IMR-90 (cell line): ENCODE results near the gene PGLYRP2. TPM values are rescaled to one million over a fixed set of nuclear protein-coding genes. Genes with fewer than 3 reads are reported as not detected.

ENCODE experiments used
- ATAC-seq: fragments of 200-7000 bp; cut with Tn5 transposase; 2 replicates; pipeline ENCODE4 v1.9.1; 2020; ENCODE audit warnings: low read depth, mild to moderate bottlenecking, moderate library complexity
- BruUV-seq: library from RNA; stranded (reverse); fragments of 400-500 nt; replicated peaks from 2 replicates; lab custom pipeline; 2021; lab: Mats Ljungman, UMichigan
- CTCF ChIA-PET: fragments of 300-600 bp; formaldehyde crosslinking; extraction: SDS; loops from one replicate; lab custom pipeline; 2021; ENCODE audit warnings: antibody characterized with exemption; lab: Yijun Ruan, JAX
- POLR2A ChIA-PET: fragments of 300-600 bp; sonication (Branson Sonifier 250); formaldehyde crosslinking; loops from one replicate; lab custom pipeline; 2022; ENCODE audit warnings: antibody characterized with exemption; ENCODE audit not compliant: unreplicated experiment; lab: Charles Lee
- DNase-seq: peaks from one replicate; pipeline ENCODE4 v3.0.0; 2013
- H2AFZ ChIP-seq: replicated peaks from 2 replicates; pipeline ENCODE3; 2013; ENCODE audit warnings: low read length, mild to moderate bottlenecking; ENCODE audit not compliant: poor library complexity
- H2AK5ac ChIP-seq: 2 replicates; pipeline ENCODE4 v1.6.1; 2013; ENCODE audit warnings: low read depth, low read length, inconsistent platforms
- H2AK9ac ChIP-seq: replicated peaks from 2 replicates; pipeline ENCODE3; 2013; ENCODE audit warnings: mild to moderate bottlenecking, low read depth, low read length, moderate library complexity; ENCODE audit not compliant: poor library complexity
- H2BK120ac ChIP-seq: 2 replicates; pipeline ENCODE4 v1.6.1; 2013; ENCODE audit warnings: low read depth, low read length, inconsistent platforms
- H2BK15ac ChIP-seq: 3 replicates; pipeline ENCODE4 v1.6.1; 2013; ENCODE audit warnings: low read depth, low read length, inconsistent platforms
- H2BK20ac ChIP-seq: 2 replicates; pipeline ENCODE4 v1.6.1; 2013; ENCODE audit warnings: low read depth, mild to moderate bottlenecking, inconsistent platforms, low read length, moderate library complexity
- H2BK5ac ChIP-seq: 2 replicates; pipeline ENCODE4 v1.6.1; 2013; ENCODE audit warnings: mild to moderate bottlenecking, low read depth, low read length, inconsistent platforms; ENCODE audit not compliant: poor library complexity, severe bottlenecking
- H3K14ac ChIP-seq: replicated peaks from 2 replicates; pipeline ENCODE4 v1.6.1; 2013; ENCODE audit warnings: low read depth, low read length, inconsistent platforms
- H3K18ac ChIP-seq: 2 replicates; pipeline ENCODE4 v1.6.1; 2013; ENCODE audit warnings: low read depth, low read length, control low read depth
- H3K23ac ChIP-seq: 2 replicates; pipeline ENCODE4 v1.6.1; 2013; ENCODE audit warnings: low read depth, low read length, inconsistent platforms
- H3K27ac ChIP-seq: 2 replicates; pipeline ENCODE4 v1.5.1; 2013; ENCODE audit warnings: mild to moderate bottlenecking, control low read depth, low read length; ENCODE audit not compliant: insufficient read depth
- H3K27me3 ChIP-seq: 2 replicates; pipeline ENCODE4 v1.6.1; 2013; ENCODE audit warnings: low read length; ENCODE audit not compliant: control insufficient read depth, insufficient read depth
- H3K36me3 ChIP-seq: 2 replicates; pipeline ENCODE4 v1.6.1; 2013; ENCODE audit warnings: low read length, mixed read lengths; ENCODE audit not compliant: control insufficient read depth, insufficient read depth
- H3K4ac ChIP-seq: 2 replicates; pipeline ENCODE4 v1.6.1; 2013; ENCODE audit warnings: low read depth, low read length, inconsistent platforms
- H3K4me1 ChIP-seq: 2 replicates; pipeline ENCODE4 v1.6.1; 2013; ENCODE audit warnings: low read length, mixed read lengths; ENCODE audit not compliant: control insufficient read depth, insufficient read depth
- H3K4me2 ChIP-seq: 2 replicates; pipeline ENCODE4 v1.6.1; 2013; ENCODE audit warnings: low read depth, mild to moderate bottlenecking, control low read depth, low read length, moderate library complexity
- H3K4me3 ChIP-seq: 2 replicates; pipeline ENCODE4 v1.5.1; 2013; ENCODE audit warnings: low read depth, mild to moderate bottlenecking, control low read depth, low read length, moderate library complexity; ENCODE audit not compliant: insufficient read depth
- H3K56ac ChIP-seq: 2 replicates; pipeline ENCODE4 v1.6.1; 2013; ENCODE audit warnings: low read length, inconsistent platforms; ENCODE audit not compliant: insufficient read depth; ENCODE audit errors: extremely low read depth
- H3K79me1 ChIP-seq, 2 experiments: 2 replicates each; pipeline ENCODE4 v1.6.1; 2013; ENCODE audit warnings: low read length in 2 of 2, inconsistent platforms in 1 of 2, low read depth in 1 of 2
- H3K9ac ChIP-seq: 2 replicates; pipeline ENCODE4 v1.6.1; 2013; ENCODE audit warnings: low read depth, low read length, control low read depth
- H3K9me1 ChIP-seq: 2 replicates; pipeline ENCODE4 v1.6.1; 2013; ENCODE audit warnings: low read length, inconsistent platforms; ENCODE audit not compliant: insufficient read depth
- H3K9me3 ChIP-seq: 2 replicates; pipeline ENCODE4 v1.6.1; 2013; ENCODE audit warnings: low read length; ENCODE audit not compliant: control insufficient read depth, insufficient read depth
- H4K20me1 ChIP-seq: 2 replicates; pipeline ENCODE4 v1.6.1; 2013; ENCODE audit warnings: low read length, inconsistent platforms; ENCODE audit not compliant: insufficient read depth
- H4K5ac ChIP-seq: 2 replicates; pipeline ENCODE4 v1.6.1; 2013; ENCODE audit warnings: mild to moderate bottlenecking, low read depth, low read length, control low read depth
- H4K8ac ChIP-seq, 2 experiments: 2 replicates each; pipeline ENCODE4 v1.6.1; 2013; ENCODE audit warnings: low read depth in 2 of 2, low read length in 2 of 2, control low read depth in 1 of 2, inconsistent platforms in 1 of 2
- H4K91ac ChIP-seq: 2 replicates; pipeline ENCODE4 v1.6.1; 2013; ENCODE audit warnings: low read depth, low read length, inconsistent platforms; ENCODE audit not compliant: insufficient read depth
- ELK1 ChIP-seq: fragments of 150-350 bp; IDR thresholded peaks from 2 replicates; pipeline ENCODE4 v1.6.1; 2016; ENCODE audit warnings: low read depth, mild to moderate bottlenecking, low read length, moderate library complexity, borderline replicate concordance
- FOS ChIP-seq: fragments of 150-350 bp; IDR thresholded peaks from 2 replicates; pipeline ENCODE4 v1.6.1; 2016; ENCODE audit warnings: low read depth, low read length
- SMC3 ChIP-seq: fragments of 150-350 bp; IDR thresholded peaks from 2 replicates; pipeline ENCODE4 v1.6.1; 2016; ENCODE audit warnings: low read depth, mild to moderate bottlenecking, antibody characterized with exemption, low read length, moderate library complexity
- WGBS, 2 experiments: methylation state at CpG; one replicate each; pipeline versions ENCODE4 v1.1.5 to v1.1.7; 2013; ENCODE audit warnings: missing lambda C conversion rate in 2 of 2; ENCODE audit not compliant: insufficient read length in 1 of 2; ENCODE audit errors: extremely low coverage in 2 of 2; 5-methylcytosine and 5-hydroxymethylcytosine counted together
- dilution Hi-C: fragments of 300-500 bp; cut with HindIII; formaldehyde crosslinking; loops from one replicate; pipeline ENCODE4 v1.14.3; 2018; ENCODE audit warnings: low sequenced_read_pairs; ENCODE audit not compliant: unreplicated experiment
- in situ Hi-C: fragments of 300-500 bp; cut with MboI; formaldehyde crosslinking; loops from 3 replicates; pipeline ENCODE4 v1.14.3; 2019; ENCODE audit warnings: low sequenced_read_pairs, inconsistent platforms, mixed read lengths
- intact Hi-C: fragments of 100-400 bp; cut with micrococcal nuclease; formaldehyde crosslinking; loops from 2 replicates; pipeline ENCODE4 v1.10.0; 2022
- polyA plus RNA-seq, 3 experiments: library from polyadenylated mRNA; depleted of rRNA; stranded (reverse); fragments of >200 nt; gene quantifications; 2 replicates each; pipeline ENCODE4 v1.2.3, GENCODE V29; 2012; ENCODE audit warnings: low replicate concordance in 1 of 3
- total RNA-seq: library from RNA; depleted of rRNA; stranded (reverse); fragments of >200 nt; gene quantifications from 2 replicates; pipeline ENCODE4 v1.2.3, GENCODE V29; 2012

Gene PGLYRP2
- total and polyA plus RNA-seq, 2 of the 4 experiments (the other 2 are of a cell fraction) = not detected

DNA sequence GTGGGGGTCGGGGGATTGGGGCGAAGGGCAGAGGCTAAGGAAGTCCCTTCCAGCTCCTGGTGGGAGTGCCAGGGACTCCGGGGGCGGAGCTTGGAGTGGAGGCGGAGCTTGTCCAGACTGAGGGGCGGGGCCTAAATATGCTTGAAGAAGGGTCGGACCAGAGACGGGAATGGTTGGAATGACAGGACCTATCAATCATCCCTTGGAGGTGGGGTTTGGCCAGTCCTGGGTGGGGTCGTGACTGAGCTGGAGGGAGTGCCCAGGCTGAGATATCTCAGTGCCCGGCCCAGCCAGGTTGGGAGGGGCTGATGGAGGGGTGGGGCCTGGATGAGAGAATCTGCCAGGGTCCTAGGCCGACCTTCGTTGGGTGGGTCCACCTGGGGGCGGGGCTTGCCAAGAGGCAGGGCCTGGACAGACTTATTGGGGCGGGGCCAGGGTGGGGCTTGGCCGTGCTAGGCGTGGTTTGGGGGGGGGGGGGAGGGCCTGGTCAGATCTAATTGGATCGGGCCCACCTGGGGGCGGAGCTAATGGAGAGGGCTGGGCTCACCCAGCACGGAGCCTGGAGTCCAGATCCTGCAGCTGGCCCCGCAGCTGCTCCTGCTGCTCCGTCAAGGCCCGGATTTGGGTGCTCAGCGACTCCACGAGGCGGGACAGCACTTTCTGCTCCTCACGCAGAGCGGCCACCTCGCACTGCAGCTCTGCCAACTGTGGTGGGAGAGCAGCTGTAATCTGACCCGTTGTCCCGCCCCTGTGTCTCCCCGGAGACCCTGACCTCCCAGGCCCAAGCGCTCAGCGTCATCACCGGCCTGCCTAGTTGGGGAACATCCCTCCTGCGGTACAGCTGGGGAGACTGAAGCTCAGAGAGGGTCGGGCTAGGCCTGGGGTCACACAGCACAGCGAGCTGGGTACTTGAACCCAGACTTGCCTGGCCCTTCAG is 26.9 kb downstream of the PGLYRP2 start:
- in situ Hi-C loops (no loop called here), dilution Hi-C loops (no loop called here), intact Hi-C loops (loop anchor here (10.0 kb wide), 1 partner anchor 102 kb away; no protein-coding TSS in a partner anchor)
- peak overlapping the region; percentile 97 for H2AFZ ChIP-seq
- DNase-seq = peak; percentile 58
- peaks cover 7% of the 10 kb centered on the region; the same call in 1 of the 2 replicates for H3K4me1 ChIP-seq
- H3K14ac ChIP-seq = 0 out of 2 replicates have a peak overlapping the region, but pooled peaks have one; percentile 15
- peak overlapping the region; percentile 24 for H3K4me3 ChIP-seq
- H3K9me1 ChIP-seq = peaks cover 20% of the 10 kb centered on the region
- H2BK120ac ChIP-seq = 0 out of 2 replicates have a peak overlapping the region, but pooled peaks have one; percentile 4
- peak overlapping the region; percentile 22 to 87; a peak in 1 of 4 replicates for H4K8ac ChIP-seq
- 0 out of 2 replicates have a peak overlapping the region, but pooled peaks have one; percentile 27 for H3K23ac ChIP-seq
- H2BK20ac ChIP-seq = no peak overlapping the region
- TF ChIP-seq SMC3 = no peak
- TF ChIP-seq ELK1 = no peak
- no peak for TF ChIP-seq FOS
- peaks cover 4% of the 10 kb centered on the region; the same call in 1 of the 2 replicates for H3K36me3 ChIP-seq
- peak overlapping the region; percentile 77 for H2AK9ac ChIP-seq
- H3K4ac ChIP-seq = peak overlapping the region; percentile 35; the same call in 1 of the 2 replicates
- H4K5ac ChIP-seq = no peak overlapping the region
- CTCF ChIA-PET = no interaction called here
- no TSS peak for BruUV-seq
- H3K18ac ChIP-seq = no peak overlapping the region
- H3K4me2 ChIP-seq = peak overlapping the region; percentile 79
- no peak overlapping the region for H4K91ac ChIP-seq
- WGBS, 2 experiments = 8% methylated on average over 26 of the region's 37 CpGs; no CpG with 5 or more reads in 1 of the 2 experiments
- H2AK5ac ChIP-seq = no peak overlapping the region
- peaks cover 22% of the 10 kb centered on the region for H3K27me3 ChIP-seq
- no peaks in the 10 kb centered on the region for H3K9me3 ChIP-seq
- POLR2A ChIA-PET = no interaction called here
- no peak overlapping the region for H2BK5ac ChIP-seq
- no peak overlapping the region for H2BK15ac ChIP-seq
- peak; percentile 53 for ATAC-seq
- H3K79me1 ChIP-seq = peaks cover 0 to 6% of the 10 kb centered on the region in 2 experiments; a peak in 1 of 4 replicates
- H4K20me1 ChIP-seq = no peaks in the 10 kb centered on the region; the same call in 1 of the 2 replicates
- no peak overlapping the region for H3K27ac ChIP-seq
- no peak overlapping the region for H3K9ac ChIP-seq
- no peak overlapping the region for H3K56ac ChIP-seq
